Smooth muscle cell (in vitro differentiated cells): ENCODE results near the gene WASF2. TPM values are rescaled to one million over a fixed set of nuclear protein-coding genes. Genes with fewer than 3 reads are reported as not detected.

Experiments
- DNase-seq: peaks from one replicate; lab custom pipeline; 2025; ENCODE audit not compliant: unreplicated experiment; lab: John Stamatoyannopoulos, UW
- H2AFZ ChIP-seq: fragments of 200-600 bp; sonication (generic); 2 replicates; pipeline ENCODE4 v1.6.0; 2016; ENCODE audit warnings: antibody characterized with exemption, low read depth, mild to moderate bottlenecking
- H3F3A ChIP-seq: fragments of 200-600 bp; sonication (generic); 2 replicates; pipeline ENCODE4 v1.6.0; 2017; ENCODE audit warnings: antibody characterized with exemption, low read depth
- H3K27ac ChIP-seq: fragments of 200-600 bp; sonication (generic); 2 replicates; pipeline ENCODE4 v1.5.1; 2016; ENCODE audit warnings: low read depth, mild to moderate bottlenecking
- H3K27me3 ChIP-seq: fragments of 200-600 bp; sonication (generic); 2 replicates; pipeline ENCODE4 v1.6.1; 2016; ENCODE audit warnings: low read depth, mild to moderate bottlenecking
- H3K36me3 ChIP-seq: fragments of 200-600 bp; sonication (generic); 2 replicates; pipeline ENCODE4 v1.5.1; 2016; ENCODE audit warnings: low read depth
- H3K4me1 ChIP-seq: fragments of 200-600 bp; sonication (generic); 2 replicates; pipeline ENCODE4 v1.5.1; 2016; ENCODE audit warnings: low read depth
- H3K4me2 ChIP-seq: fragments of 200-600 bp; sonication (generic); 2 replicates; pipeline ENCODE4 v1.6.0; 2016; ENCODE audit warnings: mild to moderate bottlenecking
- H3K4me3 ChIP-seq: fragments of 200-600 bp; sonication (generic); 2 replicates; pipeline ENCODE4 v1.5.1; 2016; ENCODE audit warnings: mild to moderate bottlenecking
- H3K79me2 ChIP-seq: fragments of 200-600 bp; sonication (generic); 2 replicates; pipeline ENCODE4 v1.6.0; 2016; ENCODE audit warnings: low read depth, mild to moderate bottlenecking
- H3K9ac ChIP-seq: fragments of 200-600 bp; sonication (generic); 2 replicates; pipeline ENCODE4 v1.6.0; 2016; ENCODE audit warnings: low read depth
- H3K9me3 ChIP-seq: fragments of 200-600 bp; sonication (generic); replicated peaks from 2 replicates; pipeline ENCODE4 v1.5.1; 2016; ENCODE audit warnings: low read depth
- H4K20me1 ChIP-seq: fragments of 200-600 bp; sonication (generic); 2 replicates; pipeline ENCODE4 v1.6.0; 2016; ENCODE audit warnings: low read depth
- WGBS: methylation state at CpG from one replicate; pipeline ENCODE4 v1.1.7; 2016; ENCODE audit warnings: low lambda C conversion rate; 5-methylcytosine and 5-hydroxymethylcytosine counted together
- polyA plus RNA-seq: library from polyadenylated mRNA; unstranded; fragments of >200 nt; fragmentation: Nextera tagmentation; extraction: Ambion mirVana; gene quantifications from 2 replicates; pipeline ENCODE4 v1.2.1, GENCODE V29; 2016
- total RNA-seq: library from RNA; depleted of rRNA; stranded (reverse); fragments of >200 nt; gene quantifications from 2 replicates; pipeline ENCODE4 v1.2.3, GENCODE V29; 2014
- TF ChIP-seq, protein P1 (sequence below): fragments of 200-600 bp; sonication (generic); IDR thresholded peaks from 2 replicates; pipeline ENCODE4 v1.5.1; 2017; ENCODE audit warnings: borderline replicate concordance, mild to moderate bottlenecking, antibody characterized with exemption; ENCODE audit not compliant: insufficient read depth, poor library complexity, severe bottlenecking

The WASF2 gene
- total and polyA plus RNA-seq, 2 experiments from 2014 or later = 34.3 to 46.1 TPM

DNA sequence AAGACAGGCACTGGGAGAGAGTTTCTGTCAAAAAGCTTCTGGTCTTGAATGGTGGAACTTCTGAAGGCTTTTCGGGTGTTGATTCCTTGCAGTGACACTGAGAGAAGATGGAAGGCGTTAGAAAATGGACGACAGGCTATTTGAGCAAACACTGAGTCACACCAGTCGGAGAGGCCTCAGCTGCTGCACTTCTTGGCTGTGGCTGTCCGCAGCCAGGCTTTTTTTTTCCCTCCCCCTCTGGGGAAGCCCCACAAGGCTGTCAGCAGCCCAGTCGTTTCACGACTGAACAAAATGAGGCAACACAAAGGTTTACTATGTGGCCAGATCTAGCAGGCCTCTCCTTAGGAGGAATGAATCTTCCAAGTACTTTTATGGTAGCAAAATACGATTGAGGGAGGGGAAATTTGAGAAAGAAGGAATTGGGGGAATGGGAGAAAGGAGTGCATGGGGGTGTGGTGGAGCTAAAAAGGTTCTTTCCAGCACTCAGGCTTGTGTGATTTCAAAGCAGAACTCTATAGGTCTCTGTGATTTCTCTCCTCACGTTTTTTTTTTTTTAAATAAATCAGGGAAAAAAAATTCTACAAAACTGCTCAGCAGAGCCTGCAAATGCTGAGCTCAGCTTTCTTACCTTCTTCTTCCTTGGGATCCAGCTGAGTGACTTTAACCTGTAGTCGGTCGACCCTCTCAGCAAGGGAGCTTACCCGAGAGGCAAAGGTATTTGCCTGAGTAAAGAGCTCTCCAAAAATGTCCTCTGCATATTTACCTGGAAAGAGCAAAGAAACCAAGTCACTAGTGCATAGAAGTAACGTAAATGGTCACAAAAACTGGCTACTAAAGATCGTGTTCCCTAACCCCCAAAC is 71.4 kb downstream of the WASF2 start:
- Histone ChIP-seq H2AFZ (peak overlapping the region; percentile 22), H3K4me1 (peaks cover 20% of the 10 kb centered on the region)
- peak; percentile 46 for DNase-seq

DNA sequence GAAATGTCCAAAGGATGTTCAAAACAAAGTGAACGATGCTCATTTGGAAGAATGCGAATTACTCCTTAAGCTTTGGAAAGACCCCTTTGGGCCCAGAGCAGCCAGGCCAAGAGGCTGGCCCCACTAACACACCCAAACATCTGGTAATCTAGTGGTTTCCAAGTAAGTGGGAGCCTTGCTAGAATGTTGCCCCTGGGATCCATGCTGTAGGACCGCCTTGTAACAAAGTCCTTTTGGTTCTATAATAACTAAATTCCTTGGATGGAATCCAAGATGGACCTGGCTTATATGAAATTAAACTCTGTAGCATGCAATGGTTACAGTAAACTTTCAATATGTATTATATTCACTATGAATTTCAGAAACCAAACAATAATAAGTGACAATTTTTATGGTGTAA is 72.3 kb downstream of the WASF2 start:
- Histone ChIP-seq H3K79me2 (peaks cover 33% of the 10 kb centered on the region), H3F3A (peaks cover 16% of the 10 kb centered on the region), H3K27ac (peak overlapping the region; percentile 97), H2AFZ (no peak overlapping the region), H3K4me3 (no peak overlapping the region), H4K20me1 (no peaks in the 10 kb centered on the region), H3K9me3 (no peaks in the 10 kb centered on the region), H3K4me2 (peak overlapping the region; percentile 50), H3K9ac (peak overlapping the region; percentile 8), H3K27me3 (no peaks in the 10 kb centered on the region), H3K36me3 (peaks cover 5% of the 10 kb centered on the region), H3K4me1 (peaks cover 20% of the 10 kb centered on the region)
- no peak for DNase-seq
- 96% methylated on average over 3 of the region's 3 CpGs for WGBS
- TF ChIP-seq, protein P1, sequence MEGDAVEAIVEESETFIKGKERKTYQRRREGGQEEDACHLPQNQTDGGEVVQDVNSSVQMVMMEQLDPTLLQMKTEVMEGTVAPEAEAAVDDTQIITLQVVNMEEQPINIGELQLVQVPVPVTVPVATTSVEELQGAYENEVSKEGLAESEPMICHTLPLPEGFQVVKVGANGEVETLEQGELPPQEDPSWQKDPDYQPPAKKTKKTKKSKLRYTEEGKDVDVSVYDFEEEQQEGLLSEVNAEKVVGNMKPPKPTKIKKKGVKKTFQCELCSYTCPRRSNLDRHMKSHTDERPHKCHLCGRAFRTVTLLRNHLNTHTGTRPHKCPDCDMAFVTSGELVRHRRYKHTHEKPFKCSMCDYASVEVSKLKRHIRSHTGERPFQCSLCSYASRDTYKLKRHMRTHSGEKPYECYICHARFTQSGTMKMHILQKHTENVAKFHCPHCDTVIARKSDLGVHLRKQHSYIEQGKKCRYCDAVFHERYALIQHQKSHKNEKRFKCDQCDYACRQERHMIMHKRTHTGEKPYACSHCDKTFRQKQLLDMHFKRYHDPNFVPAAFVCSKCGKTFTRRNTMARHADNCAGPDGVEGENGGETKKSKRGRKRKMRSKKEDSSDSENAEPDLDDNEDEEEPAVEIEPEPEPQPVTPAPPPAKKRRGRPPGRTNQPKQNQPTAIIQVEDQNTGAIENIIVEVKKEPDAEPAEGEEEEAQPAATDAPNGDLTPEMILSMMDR = no peak

More for the DNA sequence above, 71.4 kb downstream of the WASF2 start:
- Histone ChIP-seq H3K27ac (peak overlapping the region; percentile 97), H3K4me3 (no peak overlapping the region), H3K9me3 (no peaks in the 10 kb centered on the region), H3K27me3 (no peaks in the 10 kb centered on the region), H3K4me2 (peak overlapping the region; percentile 80), H3K36me3 (peaks cover 5% of the 10 kb centered on the region), H3K9ac (peak overlapping the region; percentile 79), H3F3A (peaks cover 16% of the 10 kb centered on the region), H4K20me1 (peaks cover 5% of the 10 kb centered on the region), H3K79me2 (peaks cover 39% of the 10 kb centered on the region)
- 16% methylated on average over 14 of the region's 14 CpGs for WGBS
- TF ChIP-seq, protein P1 = no peak

DNA sequence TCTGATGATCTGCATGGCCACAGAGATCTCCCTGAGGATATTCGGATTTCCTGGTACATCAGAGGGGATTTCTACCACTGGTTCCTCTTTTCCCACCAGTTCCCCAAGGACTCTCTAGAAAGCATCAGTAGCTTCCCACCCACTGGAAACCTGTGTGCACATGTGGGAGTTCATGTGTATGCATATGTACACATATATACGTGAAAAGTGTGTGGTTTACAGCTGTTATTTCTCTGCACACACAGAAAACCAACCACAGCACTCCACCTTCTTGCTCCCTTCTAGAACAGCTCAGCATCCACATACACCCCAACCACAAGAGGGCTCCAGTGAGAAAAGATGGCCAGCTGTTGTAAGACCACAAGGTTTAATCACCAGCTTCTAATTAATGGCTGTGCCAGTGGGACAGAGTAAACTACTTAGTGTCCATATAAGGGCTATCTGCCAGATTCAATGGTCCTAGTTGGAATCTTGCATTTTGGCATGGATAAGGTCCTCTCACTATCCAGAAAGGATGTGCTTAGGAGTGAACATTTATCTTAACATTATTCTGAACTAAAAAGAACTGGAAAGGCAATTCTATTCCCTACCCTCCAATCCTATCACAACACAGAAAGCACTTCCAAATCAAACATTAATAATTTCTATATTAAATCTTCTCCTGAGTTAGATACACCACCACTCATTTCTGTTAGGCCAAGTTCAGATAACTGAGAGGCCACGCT is 73.4 kb downstream of the WASF2 start:
- WGBS = 90% methylated on average over 3 of the region's 3 CpGs

More for the DNA sequence above, 73.4 kb downstream of the WASF2 start:
- no peaks in the 10 kb centered on the region for H3K9me3 ChIP-seq
- no peak for DNase-seq
- peaks cover 20% of the 10 kb centered on the region for H3K4me1 ChIP-seq
- no peak overlapping the region for H3K27ac ChIP-seq
- no peak overlapping the region for H2AFZ ChIP-seq
- no peak overlapping the region for H3K4me2 ChIP-seq
- peaks cover 24% of the 10 kb centered on the region for H3K79me2 ChIP-seq
- H4K20me1 ChIP-seq = no peaks in the 10 kb centered on the region
- no peak overlapping the region for H3K4me3 ChIP-seq
- H3F3A ChIP-seq = peaks cover 16% of the 10 kb centered on the region
- TF ChIP-seq, protein P1 = peak; percentile 56
- H3K27me3 ChIP-seq = no peaks in the 10 kb centered on the region
- H3K36me3 ChIP-seq = peaks cover 12% of the 10 kb centered on the region
- no peak overlapping the region for H3K9ac ChIP-seq
